IPS-18c (cell line): ENCODE measurements around the gene MAP2K5.

Experiments used
- H3K4me3 ChIP-seq: 2 replicates; pipeline ENCODE4 v1.7.0; 2013; ENCODE audit warnings: low read depth, mild to moderate bottlenecking, low read length, moderate library complexity; ENCODE audit not compliant: insufficient read depth
- H3K9me3 ChIP-seq: one replicate; pipeline ENCODE4 v1.6.1; 2013; ENCODE audit warnings: mild to moderate bottlenecking, low read length, moderate library complexity; ENCODE audit not compliant: control insufficient read depth, insufficient read depth

Gene MAP2K5

GRCh38 chr15:67515557-67515956 is 26.9 kb upstream of the MAP2K5 start:
- Histone ChIP-seq H3K9me3 (peaks cover 2% of the 10 kb centered on the region), H3K4me3 (no peak overlapping the region)

- H3K9me3 ChIP-seq = peaks cover 3% of the 10 kb centered on the region
Observed at GRCh38 chr15:67520321-67521028, 22.0 kb upstream of the MAP2K5 start.

GRCh38 chr15:67521029-67521782 is 21.3 kb upstream of the MAP2K5 start, which contains the start of gene C15orf61:
Gene C15orf61, plus strand, starts transcription at chr15:67521131. Its CDS starts 118 bp downstream, at chr15:67521249.
- Histone ChIP-seq H3K4me3 (peak within 1 kb of the TSS; percentile 86), H3K9me3 (peaks cover 3% of the 10 kb centered on the region)

More at GRCh38 chr15:67520321-67521028, 22.0 kb upstream of the MAP2K5 start:
- H3K4me3 ChIP-seq = peak overlapping the region; percentile 86

DNA sequence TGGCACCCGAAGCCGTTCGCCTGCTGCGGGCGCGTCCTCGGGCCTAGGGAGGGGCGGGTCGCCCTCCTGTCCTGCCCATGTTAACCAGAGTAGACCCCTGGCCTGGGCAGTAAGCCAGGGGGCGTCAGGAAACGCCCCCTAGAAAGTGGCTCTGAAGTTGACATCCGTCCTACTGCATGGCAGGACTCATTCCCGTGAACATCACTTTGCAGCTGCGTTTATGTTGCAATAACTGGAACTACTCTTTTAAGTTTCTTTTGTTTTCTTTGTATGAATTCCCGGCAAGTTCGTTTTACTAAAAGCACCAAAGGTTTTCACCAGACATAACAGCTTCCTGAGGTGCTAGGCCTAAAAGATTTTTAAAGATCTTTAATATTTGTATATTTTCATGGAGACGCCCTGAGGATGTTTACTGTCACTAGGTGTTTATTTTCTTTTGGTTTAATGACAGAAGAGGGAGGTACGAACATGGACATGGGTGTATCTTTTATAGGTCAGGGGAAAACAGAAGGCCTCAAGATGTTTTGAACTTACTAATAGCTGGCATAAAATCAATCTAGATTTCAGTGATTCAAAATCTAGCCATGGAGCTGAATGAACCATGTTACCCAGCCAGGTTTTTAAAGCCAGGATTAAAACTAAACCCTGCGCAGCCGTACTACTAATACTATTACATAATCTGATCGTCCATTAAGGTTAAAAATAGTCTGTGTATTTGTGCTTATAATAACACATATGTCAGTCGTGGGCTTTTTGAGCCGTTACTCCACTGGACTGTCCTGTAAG is 20.5 kb upstream of the MAP2K5 start:
- Histone ChIP-seq H3K4me3 (peak overlapping the region; percentile 86), H3K9me3 (peaks cover 3% of the 10 kb centered on the region)

GRCh38 chr15:67523330-67523729 is 19.2 kb upstream of the MAP2K5 start:
- H3K4me3 ChIP-seq = no peak overlapping the region
- H3K9me3 ChIP-seq = peaks cover 3% of the 10 kb centered on the region

GRCh38 chr15:67524235-67524634 is 18.3 kb upstream of the MAP2K5 start:
- no peak overlapping the region for H3K4me3 ChIP-seq
- H3K9me3 ChIP-seq = peaks cover 3% of the 10 kb centered on the region

GRCh38 chr15:67528513-67528912 is 14.0 kb upstream of the MAP2K5 start:
- Histone ChIP-seq H3K4me3 (no peak overlapping the region), H3K9me3 (no peaks in the 10 kb centered on the region)

- Histone ChIP-seq H3K9me3 (no peaks in the 10 kb centered on the region), H3K4me3 (no peak overlapping the region)
Observed at GRCh38 chr15:67531379-67531914, 11.1 kb upstream of the MAP2K5 start.

DNA sequence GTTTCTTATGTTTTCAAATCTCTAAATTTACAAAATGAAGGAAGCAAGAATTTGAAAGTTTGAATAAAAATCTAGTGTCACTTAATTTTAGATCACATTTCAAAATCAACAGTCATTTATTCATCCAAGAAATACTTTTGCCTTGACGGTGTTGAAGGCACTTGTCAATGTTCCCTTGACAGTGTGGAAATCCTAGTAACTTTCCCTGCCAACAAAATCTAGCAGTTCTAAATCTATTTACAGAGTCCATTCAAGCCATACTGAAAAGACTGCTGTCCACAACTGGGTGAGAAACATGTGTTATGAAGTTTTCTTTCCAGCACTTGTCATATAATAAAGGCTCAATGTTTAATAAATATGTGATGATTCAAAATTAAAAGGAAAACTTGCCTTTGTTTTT is 8.6 kb upstream of the MAP2K5 start:
- Histone ChIP-seq H3K4me3 (no peak overlapping the region), H3K9me3 (no peaks in the 10 kb centered on the region)

- Histone ChIP-seq H3K4me3 (no peak overlapping the region), H3K9me3 (no peaks in the 10 kb centered on the region)
Observed at GRCh38 chr15:67534360-67534759, 8.1 kb upstream of the MAP2K5 start.

DNA sequence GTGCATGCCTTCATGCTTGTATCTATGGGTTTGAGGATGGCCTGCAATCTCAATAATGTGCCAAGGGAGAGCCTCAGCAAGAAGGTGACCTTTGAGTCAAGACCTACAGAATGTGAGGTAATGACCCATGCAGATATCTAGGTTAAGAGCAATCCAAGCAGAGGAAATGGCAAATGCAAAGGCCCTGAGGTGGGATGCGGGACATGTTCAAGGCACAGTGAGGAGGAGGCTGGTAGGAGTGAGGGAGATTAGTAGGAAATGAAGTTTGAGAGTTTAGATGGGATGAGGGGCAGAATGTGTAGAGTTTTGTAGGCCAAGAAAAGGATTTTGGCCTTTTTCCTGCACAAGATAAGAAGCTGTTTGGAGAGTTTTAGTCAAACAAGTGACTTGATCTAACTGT is 4.7 kb upstream of the MAP2K5 start:
- no peak overlapping the region for H3K4me3 ChIP-seq
- no peaks in the 10 kb centered on the region for H3K9me3 ChIP-seq

- H3K9me3 ChIP-seq = no peaks in the 10 kb centered on the region
- peak overlapping the region; percentile 90; the same call in 1 of the 2 replicates for H3K4me3 ChIP-seq
Observed at GRCh38 chr15:67543348-67543718, 830 bp downstream of the MAP2K5 start.

DNA sequence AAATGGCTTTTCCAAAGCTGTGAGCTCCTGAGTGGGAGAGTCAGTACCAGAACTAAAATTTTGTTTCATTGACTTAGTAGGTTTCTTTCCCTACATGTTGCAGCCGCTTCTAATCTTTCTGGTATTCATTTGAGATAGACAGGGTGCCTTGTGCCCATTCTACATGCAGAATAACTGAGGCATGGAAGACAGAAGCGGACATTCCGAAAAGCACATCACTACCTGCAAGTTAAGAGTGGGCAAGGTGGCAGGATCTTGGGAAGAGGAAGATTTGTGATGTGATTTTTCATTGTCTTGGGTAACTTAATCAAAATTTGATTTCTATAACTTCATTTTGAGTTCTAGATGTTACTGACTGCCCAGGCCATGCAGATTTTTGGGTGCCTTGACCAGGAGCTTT is 2.0 kb downstream of the MAP2K5 start:
- Histone ChIP-seq H3K9me3 (no peaks in the 10 kb centered on the region), H3K4me3 (no peak overlapping the region)

- no peaks in the 10 kb centered on the region for H3K9me3 ChIP-seq
- no peak overlapping the region for H3K4me3 ChIP-seq
Observed at GRCh38 chr15:67545864-67546263, 3.4 kb downstream of the MAP2K5 start.

- H3K4me3 ChIP-seq = no peak overlapping the region
- H3K9me3 ChIP-seq = no peaks in the 10 kb centered on the region
Observed at GRCh38 chr15:67547064-67547463, 4.6 kb downstream of the MAP2K5 start.

- Histone ChIP-seq H3K9me3 (no peaks in the 10 kb centered on the region), H3K4me3 (no peak overlapping the region)
Observed at GRCh38 chr15:67547836-67548235, 5.3 kb downstream of the MAP2K5 start.

DNA sequence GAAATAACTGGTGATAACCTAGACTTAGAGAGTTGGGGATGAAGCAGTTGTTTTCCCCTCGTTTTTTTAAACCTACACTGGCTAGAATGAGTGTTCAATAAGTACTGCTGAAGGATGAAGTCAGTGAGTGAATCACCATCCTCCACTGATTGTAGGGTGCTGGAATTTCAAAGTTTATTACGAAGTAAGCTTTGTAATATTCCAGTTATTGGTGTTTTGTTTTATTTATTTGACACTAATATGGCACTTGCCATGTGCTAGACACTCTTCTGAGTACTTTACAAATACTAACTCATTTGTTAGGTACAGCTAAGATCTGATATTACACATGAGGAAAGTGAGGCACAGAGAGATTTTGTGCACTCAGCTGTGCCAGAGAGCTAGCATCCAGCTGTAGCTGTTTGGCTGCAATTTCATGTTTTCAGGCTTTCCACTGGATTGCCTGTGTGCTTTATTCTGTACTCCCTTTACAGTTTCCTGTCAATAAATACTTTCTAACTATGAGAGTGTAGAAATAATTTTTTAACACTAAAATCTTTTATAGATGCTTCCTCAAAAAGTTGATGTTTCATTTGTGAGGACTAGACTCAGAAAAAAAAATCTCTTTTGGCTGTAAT is 5.8 kb downstream of the MAP2K5 start:
- H3K4me3 ChIP-seq = no peak overlapping the region
- H3K9me3 ChIP-seq = no peaks in the 10 kb centered on the region
